ENCODE data around the gene UBE2M. TPM values are rescaled to one million over a fixed set of nuclear protein-coding genes. Genes with fewer than 3 reads are reported as not detected.

UBE2M gene
- total RNA-seq, 1 experiment from 2014 or later: 127 TPM

GRCh38 chr19:58571575-58571947, 13.2 kb upstream of the UBE2M start:
- H4K91ac ChIP-seq (ENCODE audit: insufficient read length, low read depth, low read length): no peak overlapping the region
- H3K27ac Mint-ChIP-seq: no peak overlapping the region
- TF ChIP-seq, protein P1, sequence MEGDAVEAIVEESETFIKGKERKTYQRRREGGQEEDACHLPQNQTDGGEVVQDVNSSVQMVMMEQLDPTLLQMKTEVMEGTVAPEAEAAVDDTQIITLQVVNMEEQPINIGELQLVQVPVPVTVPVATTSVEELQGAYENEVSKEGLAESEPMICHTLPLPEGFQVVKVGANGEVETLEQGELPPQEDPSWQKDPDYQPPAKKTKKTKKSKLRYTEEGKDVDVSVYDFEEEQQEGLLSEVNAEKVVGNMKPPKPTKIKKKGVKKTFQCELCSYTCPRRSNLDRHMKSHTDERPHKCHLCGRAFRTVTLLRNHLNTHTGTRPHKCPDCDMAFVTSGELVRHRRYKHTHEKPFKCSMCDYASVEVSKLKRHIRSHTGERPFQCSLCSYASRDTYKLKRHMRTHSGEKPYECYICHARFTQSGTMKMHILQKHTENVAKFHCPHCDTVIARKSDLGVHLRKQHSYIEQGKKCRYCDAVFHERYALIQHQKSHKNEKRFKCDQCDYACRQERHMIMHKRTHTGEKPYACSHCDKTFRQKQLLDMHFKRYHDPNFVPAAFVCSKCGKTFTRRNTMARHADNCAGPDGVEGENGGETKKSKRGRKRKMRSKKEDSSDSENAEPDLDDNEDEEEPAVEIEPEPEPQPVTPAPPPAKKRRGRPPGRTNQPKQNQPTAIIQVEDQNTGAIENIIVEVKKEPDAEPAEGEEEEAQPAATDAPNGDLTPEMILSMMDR (conservative IDR thresholded peaks at IDR 0.05): no peak

More at GRCh38 chr19:58571575-58571947, 13.2 kb upstream of the UBE2M start:
- Histone ChIP-seq H3K56ac (ENCODE audit: insufficient read length, low read depth, low read length) (no peak overlapping the region), H3K9ac (ENCODE audit: extremely low read depth, insufficient read length, low read length) (no peak overlapping the region), H3K4ac (ENCODE audit: low read depth, low read length) (no peak overlapping the region), H3K4me2 (ENCODE audit: insufficient read depth, insufficient read length, low read length) (no peak overlapping the region), H3K27ac (ENCODE audit: insufficient read length, low read depth, low read length) (no peak overlapping the region), H2BK5ac (ENCODE audit: insufficient read length, low read length) (no peak overlapping the region), H3K4me1 (ENCODE audit: insufficient read depth, low read length) (no peaks in the 10 kb centered on the region; the same call in 1 of the 2 replicates), H2BK12ac (ENCODE audit: insufficient read length, low read depth, low read length) (no peak overlapping the region), H3K79me1 (ENCODE audit: insufficient read depth, low read depth, low read length, poor library complexity, severe bottlenecking) (no peaks in the 10 kb centered on the region), H3K18ac (ENCODE audit: insufficient read length, low read depth, low read length) (no peak overlapping the region), H3K79me2 (ENCODE audit: insufficient read depth, low read length) (no peaks in the 10 kb centered on the region), H4K8ac (replicated peaks; ENCODE audit: insufficient read length, low read depth, low read length) (no peak overlapping the region), H2BK20ac (ENCODE audit: low read depth, low read length, poor library complexity, severe bottlenecking) (no peak overlapping the region), H3K9me3 (ENCODE audit: control insufficient read depth, low read depth, low read length) (no peaks in the 10 kb centered on the region), H2AFZ (ENCODE audit: low read length) (no peak overlapping the region), H3K23me2 (ENCODE audit: insufficient read length, low read depth, low read length, poor library complexity, severe bottlenecking) (peaks cover 9% of the 10 kb centered on the region), H3K14ac (ENCODE audit: insufficient read depth, low read length) (no peak overlapping the region), H3K27me3 (ENCODE audit: insufficient read depth, low read length) (no peaks in the 10 kb centered on the region), H2BK15ac (ENCODE audit: low read depth, low read length) (no peak overlapping the region), H2BK120ac (ENCODE audit: low read depth, low read length, poor library complexity, severe bottlenecking) (no peak overlapping the region), H2AK5ac (ENCODE audit: insufficient read length, low read length) (no peak overlapping the region), H3K23ac (ENCODE audit: insufficient read length, low read depth, low read length) (no peak overlapping the region), H4K5ac (ENCODE audit: insufficient read length, low read depth, low read length) (no peak overlapping the region), H3T11ph (ENCODE audit: low read length) (no peak overlapping the region), H4K20me1 (ENCODE audit: control insufficient read depth, insufficient read depth, insufficient read length) (no peaks in the 10 kb centered on the region)
- no peak for DNase-seq
- whole genome bisulfite sequencing (ENCODE audit: extremely low coverage, insufficient read length, low lambda C conversion rate): no CpG with 5 or more reads among the region's 8 CpGs
- Mint-ChIP-seq H3K4me3 (peak overlapping the region; percentile 96 to 98; a peak in 4 of 5 replicates), H3K9me3 (no peaks in the 10 kb centered on the region; a peak in 2 of 5 replicates), H3K4me1 (peaks cover 17 to 26% of the 10 kb centered on the region in 2 experiments), H3K36me3 (ENCODE audit: insufficient read depth in 1 of 3, low read depth in 3 of 3) (peaks cover 0 to 25% (median 18%) of the 10 kb centered on the region in 3 experiments; a peak in 5 of 7 replicates), H3K27me3 (ENCODE audit: low read depth) (peaks cover 2% of the 10 kb centered on the region; the same call in 1 of the 2 replicates)

Data from H9 (cell line).